GM19452 (cell line): ENCODE results near the gene TMEM17.

Source experiments
- ATAC-seq: cut with Tn5 transposase; IDR thresholded peaks from one replicate; pipeline ENCODE4 v1.9.1; 2021; ENCODE audit not compliant: unreplicated experiment

Gene TMEM17

DNA sequence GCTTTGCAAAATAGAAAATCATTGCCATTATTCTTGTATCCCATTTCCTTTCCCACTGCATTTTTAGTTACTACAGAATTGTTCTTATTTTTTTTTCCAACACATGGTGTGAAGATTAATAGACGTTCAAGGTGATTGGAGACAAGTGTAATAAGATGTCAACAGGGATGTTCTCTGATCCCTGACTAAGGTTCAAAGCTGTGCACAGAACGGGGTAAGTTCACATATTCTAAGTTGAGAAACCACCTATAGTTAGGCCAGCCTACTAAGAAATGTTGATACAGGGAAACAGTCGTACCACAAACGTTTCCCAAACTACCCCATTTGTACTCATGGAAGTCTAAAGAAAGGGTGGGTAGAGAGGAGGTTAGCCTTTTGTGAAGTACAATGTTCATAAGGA is 6.4 kb upstream of the TMEM17 start:
- no peak for ATAC-seq

GRCh38 chr2:62511636-62512035 is 5.6 kb upstream of the TMEM17 start:
- ATAC-seq, result no peak

GRCh38 chr2:62506421-62506750 is 391 bp upstream of the TMEM17 start:
- peak; percentile 35 for ATAC-seq

- ATAC-seq, result no peak
These were observed 766 bp downstream of the TMEM17 start for GRCh38 chr2:62505109-62505749.

DNA sequence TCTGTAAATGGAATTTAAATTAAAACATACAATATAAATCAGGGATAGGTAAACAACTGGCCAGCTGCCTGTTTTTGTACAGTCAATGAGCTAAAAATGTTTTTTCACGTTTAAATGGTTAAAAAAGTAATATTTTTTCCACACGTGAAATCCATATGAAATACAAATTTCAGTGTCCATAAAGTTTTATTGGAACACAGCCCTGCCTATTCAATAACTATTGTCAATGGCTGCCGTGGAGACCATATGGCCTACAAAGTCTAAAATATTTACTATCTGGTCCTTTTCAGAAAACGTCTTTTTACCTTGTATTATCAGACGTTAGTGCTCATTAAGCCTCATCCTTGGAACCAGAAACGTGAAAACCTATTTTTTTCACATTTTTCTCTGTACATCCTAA is 1.3 kb downstream of the TMEM17 start:
- ATAC-seq, result no peak

DNA sequence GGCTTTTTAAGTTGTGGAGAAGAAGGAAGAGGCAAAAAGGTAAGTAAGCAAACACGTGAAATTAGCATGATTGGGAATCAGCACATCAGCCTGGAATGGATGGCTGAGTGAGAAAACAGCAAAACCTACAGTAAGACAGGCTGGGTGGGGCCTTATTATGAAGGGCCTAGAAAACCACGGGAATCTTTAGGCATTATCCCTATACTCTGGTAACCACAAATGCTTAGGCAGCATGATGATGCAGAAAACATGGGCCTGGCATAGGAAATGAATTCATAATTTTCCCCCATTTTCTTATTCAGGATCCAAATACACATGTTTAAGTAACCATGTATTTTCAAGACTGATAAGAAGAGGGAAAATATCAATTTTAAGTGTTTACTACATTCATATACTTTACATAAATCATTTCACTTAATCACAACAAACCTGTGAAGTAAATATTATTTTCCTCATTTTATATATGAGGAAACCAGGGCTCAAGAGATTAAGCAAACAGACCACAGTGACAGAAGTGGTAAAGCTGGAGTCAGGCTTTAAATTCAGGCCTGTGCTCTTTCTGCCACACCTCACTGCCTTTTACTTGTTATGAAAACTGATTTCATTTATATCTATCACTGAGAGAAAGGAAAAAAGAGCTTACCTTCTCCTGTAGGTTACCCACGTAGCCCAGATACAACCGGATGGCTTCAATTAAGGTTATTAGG is 4.0 kb downstream of the TMEM17 start:
- no peak for ATAC-seq

GRCh38 chr2:62501069-62501468 is 4.9 kb downstream of the TMEM17 start:
- no peak for ATAC-seq

GRCh38 chr2:62499430-62500060 is 6.5 kb downstream of the TMEM17 start:
- ATAC-seq, result no peak

GRCh38 chr2:62498739-62499138 is 7.3 kb downstream of the TMEM17 start:
- ATAC-seq, result no peak

GRCh38 chr2:62495761-62496160 is 10.2 kb downstream of the TMEM17 start:
- ATAC-seq, result no peak

- ATAC-seq, result no peak
These were observed 13.9 kb downstream of the TMEM17 start for GRCh38 chr2:62492048-62492447.

DNA sequence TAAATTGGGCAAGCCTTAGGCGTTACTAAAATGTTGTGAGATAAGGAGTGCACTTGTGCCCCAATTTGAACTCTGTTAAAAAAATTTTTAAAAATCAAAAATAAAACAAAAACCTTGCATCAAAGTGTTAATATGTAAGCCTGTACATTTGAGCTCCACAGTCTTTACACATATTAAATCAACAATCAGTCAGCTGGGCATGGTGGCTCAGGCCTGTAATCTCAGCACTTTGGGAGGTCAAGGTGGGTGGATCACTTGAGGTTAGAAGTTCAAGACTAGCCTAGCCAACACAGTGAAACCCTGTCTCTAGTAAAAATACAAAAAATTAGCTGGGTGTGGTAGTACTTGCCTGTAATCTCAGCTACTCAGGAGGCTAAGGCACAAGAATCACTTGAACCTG is 16.3 kb downstream of the TMEM17 start:
- no peak for ATAC-seq

GRCh38 chr2:62489162-62489561 is 16.8 kb downstream of the TMEM17 start:
- no peak for ATAC-seq

GRCh38 chr2:62486439-62486765 is 19.6 kb downstream of the TMEM17 start:
- no peak for ATAC-seq

DNA sequence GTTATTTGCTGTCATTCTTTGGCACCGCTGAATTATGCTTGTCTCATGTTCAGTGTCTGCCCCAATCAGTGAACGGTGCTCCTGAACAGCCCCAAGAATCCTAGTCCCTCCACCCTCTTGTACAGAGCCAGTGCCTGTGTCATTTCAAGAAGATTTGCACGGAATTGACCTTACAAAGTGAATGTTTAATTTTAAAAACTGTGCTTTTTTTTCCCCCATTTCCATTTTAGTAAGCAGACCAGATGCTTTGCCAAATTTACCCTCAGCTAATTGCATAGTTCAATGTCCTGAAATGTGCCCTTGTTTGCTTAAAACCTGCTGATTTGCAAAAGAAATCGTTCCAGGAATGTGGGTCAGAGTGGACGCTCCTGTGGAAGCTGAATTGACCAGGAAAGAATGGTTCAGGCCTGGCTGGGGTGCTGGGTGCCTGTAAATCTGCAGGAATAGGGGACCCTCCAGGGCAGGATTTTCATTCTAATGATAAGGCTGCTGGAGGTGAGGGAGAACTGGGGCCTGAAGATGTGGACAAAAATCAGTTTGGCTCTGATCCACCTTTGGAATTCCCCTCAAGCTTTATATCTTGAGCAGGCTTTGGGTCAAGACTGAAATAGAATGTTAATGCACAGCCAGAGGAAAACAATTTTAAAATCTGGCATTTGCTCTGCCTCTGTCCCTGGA is 20.1 kb downstream of the TMEM17 start:
- no peak for ATAC-seq

- ATAC-seq, result no peak
These were observed 23.2 kb downstream of the TMEM17 start for GRCh38 chr2:62482558-62483352.

DNA sequence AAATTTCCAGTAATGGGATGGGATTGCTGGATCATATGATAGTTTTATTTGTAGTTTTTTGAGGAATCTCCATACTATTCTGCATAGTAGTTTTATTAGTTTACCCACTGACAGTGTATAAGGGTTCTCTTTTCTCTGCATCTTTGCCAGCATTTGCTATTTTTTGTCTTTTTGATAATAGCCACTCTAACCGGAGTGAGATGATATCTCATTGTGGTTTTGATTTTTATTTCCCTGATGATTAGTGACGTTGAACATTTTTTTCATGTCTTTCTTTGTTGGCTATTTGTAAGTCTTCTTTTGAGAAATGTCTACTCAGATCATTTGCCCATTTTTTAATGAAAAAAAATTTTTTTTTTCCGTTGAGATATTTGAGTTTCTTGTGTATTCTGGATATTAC is 26.1 kb downstream of the TMEM17 start:
- no peak for ATAC-seq

- ATAC-seq, result no peak
These were observed 27.9 kb downstream of the TMEM17 start for GRCh38 chr2:62478093-62478580.

GRCh38 chr2:62477573-62477972 is 28.4 kb downstream of the TMEM17 start:
- no peak for ATAC-seq

- no peak for ATAC-seq
These were observed 30.6 kb downstream of the TMEM17 start for GRCh38 chr2:62475172-62476011.
